Mucosa of rectum (tissue), 2 donors: Measurements from ENCODE around the gene IRF5.

Experiments used
- H3K27ac ChIP-seq, 2 donors: one replicate each; pipeline ENCODE4 v1.7.0; 2013; ENCODE audit warnings: inconsistent platforms in 2 of 2, low read depth in 2 of 2, low read length in 2 of 2
- H3K27me3 ChIP-seq, 2 donors: one replicate each; pipeline ENCODE4 v1.7.0; 2013; ENCODE audit warnings: low read length in 2 of 2; ENCODE audit not compliant: control insufficient read depth in 2 of 2, insufficient read depth in 2 of 2
- H3K36me3 ChIP-seq, 2 donors: one replicate each; pipeline ENCODE4 v1.7.0; 2013; ENCODE audit warnings: low read length in 2 of 2; ENCODE audit not compliant: control insufficient read depth in 2 of 2, insufficient read depth in 2 of 2
- H3K4me1 ChIP-seq, 2 donors: one replicate each; pipeline ENCODE4 v1.7.0; 2013; ENCODE audit warnings: low read length in 2 of 2, mild to moderate bottlenecking in 1 of 2; ENCODE audit not compliant: control insufficient read depth in 2 of 2, insufficient read depth in 2 of 2
- H3K4me3 ChIP-seq, 2 donors: one replicate each; pipeline ENCODE4 v1.7.0; 2013; ENCODE audit warnings: low read length in 2 of 2
- H3K9ac ChIP-seq, 2 donors: one replicate each; pipeline ENCODE4 v1.7.0; 2013; ENCODE audit warnings: low read length in 2 of 2, low read depth in 1 of 2, mild to moderate bottlenecking in 1 of 2
- H3K9me3 ChIP-seq, 2 donors: one replicate each; pipeline ENCODE4 v1.7.0; 2013; ENCODE audit warnings: low read length in 2 of 2; ENCODE audit not compliant: control insufficient read depth in 2 of 2
- donor health status: healthy.
- donor health status: Normal muscosa, but diverticular disease.

IRF5 gene

GRCh38 chr7:128921866-128922440 is 15.8 kb upstream of the IRF5 start:
- H3K27ac ChIP-seq: no peak overlapping the region
- H3K27me3 ChIP-seq: peaks cover 0 to 4% of the 10 kb centered on the region in 2 donors

GRCh38 chr7:128922496-128923410 is 15.0 kb upstream of the IRF5 start:
- no peaks in the 10 kb centered on the region for H3K4me1 ChIP-seq
- H3K27ac ChIP-seq: no peak overlapping the region
- H3K9me3 ChIP-seq: no peaks in the 10 kb centered on the region
- H3K27me3 ChIP-seq: peaks cover 0 to 4% of the 10 kb centered on the region in 2 donors
- H3K9ac ChIP-seq: no peak overlapping the region
- no peak overlapping the region for H3K4me3 ChIP-seq
- no peaks in the 10 kb centered on the region for H3K36me3 ChIP-seq

More at GRCh38 chr7:128921866-128922440, 15.8 kb upstream of the IRF5 start:
- H3K4me1 ChIP-seq: no peaks in the 10 kb centered on the region
- no peak overlapping the region for H3K9ac ChIP-seq
- H3K36me3 ChIP-seq: no peaks in the 10 kb centered on the region
- H3K9me3 ChIP-seq: no peaks in the 10 kb centered on the region
- H3K4me3 ChIP-seq: no peak overlapping the region

GRCh38 chr7:128923411-128923800 is 14.3 kb upstream of the IRF5 start:
- Histone ChIP-seq H3K4me3 (no peak overlapping the region), H3K9ac (no peak overlapping the region), H3K27ac (no peak overlapping the region), H3K27me3 (peaks cover 0 to 4% of the 10 kb centered on the region in 2 donors), H3K4me1 (no peaks in the 10 kb centered on the region), H3K9me3 (no peaks in the 10 kb centered on the region), H3K36me3 (no peaks in the 10 kb centered on the region)

GRCh38 chr7:128924707-128925588 is 12.8 kb upstream of the IRF5 start:
- H3K9ac ChIP-seq: no peak overlapping the region
- peaks cover 0 to 4% of the 10 kb centered on the region in 2 donors for H3K27me3 ChIP-seq
- H3K36me3 ChIP-seq: no peaks in the 10 kb centered on the region
- H3K27ac ChIP-seq: no peak overlapping the region
- H3K9me3 ChIP-seq: no peaks in the 10 kb centered on the region
- H3K4me3 ChIP-seq: no peak overlapping the region
- H3K4me1 ChIP-seq: no peaks in the 10 kb centered on the region

GRCh38 chr7:128928159-128928813 is 9.4 kb upstream of the IRF5 start:
- H3K27ac ChIP-seq: no peak overlapping the region
- H3K36me3 ChIP-seq: no peaks in the 10 kb centered on the region
- no peaks in the 10 kb centered on the region for H3K9me3 ChIP-seq
- peaks cover 0 to 5% of the 10 kb centered on the region in 2 donors for H3K4me1 ChIP-seq
- H3K9ac ChIP-seq: no peak overlapping the region
- no peaks in the 10 kb centered on the region for H3K27me3 ChIP-seq
- H3K4me3 ChIP-seq: no peak overlapping the region

GRCh38 chr7:128928882-128929788 is 8.6 kb upstream of the IRF5 start:
- Histone ChIP-seq H3K4me1 (peaks cover 3 to 5% of the 10 kb centered on the region in 2 donors), H3K36me3 (no peaks in the 10 kb centered on the region), H3K27me3 (no peaks in the 10 kb centered on the region), H3K9me3 (no peaks in the 10 kb centered on the region), H3K9ac (no peak overlapping the region), H3K27ac (no peak overlapping the region), H3K4me3 (no peak overlapping the region)

GRCh38 chr7:128931190-128931798 is 6.4 kb upstream of the IRF5 start:
- no peaks in the 10 kb centered on the region for H3K9me3 ChIP-seq
- H3K9ac ChIP-seq: no peak overlapping the region
- H3K27me3 ChIP-seq: no peaks in the 10 kb centered on the region
- H3K27ac ChIP-seq: no peak overlapping the region
- H3K36me3 ChIP-seq: no peaks in the 10 kb centered on the region
- peaks cover 3 to 6% of the 10 kb centered on the region in 2 donors for H3K4me1 ChIP-seq
- H3K4me3 ChIP-seq: no peak overlapping the region

GRCh38 chr7:128931965-128932861 is 5.5 kb upstream of the IRF5 start:
- Histone ChIP-seq H3K27ac (no peak overlapping the region), H3K4me3 (no peak overlapping the region), H3K9me3 (no peaks in the 10 kb centered on the region), H3K9ac (no peak overlapping the region), H3K36me3 (no peaks in the 10 kb centered on the region), H3K27me3 (no peaks in the 10 kb centered on the region), H3K4me1 (peaks cover 6 to 11% of the 10 kb centered on the region in 2 donors)
